WTC11 (cell line): ENCODE data around the gene ZNF568. TPM values are rescaled to one million over a fixed set of nuclear protein-coding genes. Genes with fewer than 3 reads are reported as not detected.

ENCODE experiments used
- ATAC-seq: fragments of 200-7000 bp; cut with Tn5 transposase; 2 replicates; pipeline ENCODE4 v1.10.0; 2021; ENCODE audit warnings: mild to moderate bottlenecking, moderate library complexity
- CTCF ChIA-PET: fragments of 300-600 bp; sonication (Branson Sonifier 250); formaldehyde crosslinking; loops from one replicate; lab custom pipeline; 2021; ENCODE audit warnings: antibody characterized with exemption; lab: Charles Lee
- POLR2A ChIA-PET: fragments of 350-600 bp; sonication (Branson Sonifier 250); formaldehyde crosslinking; loops from one replicate; lab custom pipeline; 2021; ENCODE audit warnings: antibody characterized with exemption; lab: Charles Lee
- DNase-seq: peaks from one replicate; pipeline ENCODE4 v3.0.0; 2021; ENCODE audit warnings: low spot score
- H3K27ac Mint-ChIP-seq: 2 replicates; pipeline ENCODE4 v1.8.0; 2021; ENCODE audit warnings: mixed read lengths
- H3K27me3 Mint-ChIP-seq: 2 replicates; pipeline ENCODE4 v1.8.0; 2021; ENCODE audit warnings: low read depth, mild to moderate bottlenecking, moderate library complexity, mixed read lengths
- H3K36me3 Mint-ChIP-seq: 2 replicates; pipeline ENCODE4 v1.8.0; 2021; ENCODE audit warnings: mixed read lengths
- H3K4me1 Mint-ChIP-seq: 2 replicates; pipeline ENCODE4 v1.8.0; 2022; ENCODE audit warnings: mixed read lengths
- H3K4me3 Mint-ChIP-seq: 2 replicates; pipeline ENCODE4 v1.8.0; 2021; ENCODE audit warnings: mild to moderate bottlenecking, moderate library complexity, mixed read lengths
- H3K9me3 Mint-ChIP-seq: 2 replicates; pipeline ENCODE4 v1.8.0; 2021; ENCODE audit warnings: mixed read lengths
- ARID4B ChIP-seq: sonication (generic); formaldehyde crosslinking; IDR thresholded peaks from 2 replicates; pipeline ENCODE4 v1.8.0; 2023; ENCODE audit warnings: missing genetic modification reagents, mild to moderate bottlenecking, borderline replicate concordance
- ATF1 ChIP-seq: sonication (generic); formaldehyde crosslinking; IDR thresholded peaks from 2 replicates; pipeline ENCODE4 v1.8.1; 2023; ENCODE audit warnings: mild to moderate bottlenecking, moderate library complexity, missing genetic modification reagents
- CREM ChIP-seq: sonication (generic); formaldehyde crosslinking; IDR thresholded peaks from 2 replicates; pipeline ENCODE4 v1.8.1; 2022; ENCODE audit warnings: mild to moderate bottlenecking, missing genetic modification reagents, moderate library complexity
- ELF4 ChIP-seq: sonication (generic); formaldehyde crosslinking; IDR thresholded peaks from 2 replicates; pipeline ENCODE4 v1.8.1; 2022; ENCODE audit warnings: low read depth, mild to moderate bottlenecking, moderate library complexity, missing genetic modification reagents
- ESRRA ChIP-seq: sonication (generic); formaldehyde crosslinking; IDR thresholded peaks from 2 replicates; pipeline ENCODE4 v1.8.1; 2022; ENCODE audit warnings: mild to moderate bottlenecking, missing genetic modification reagents, borderline replicate concordance
- IRF2 ChIP-seq: sonication (generic); formaldehyde crosslinking; IDR thresholded peaks from 2 replicates; pipeline ENCODE4 v1.8.0; 2022; ENCODE audit warnings: low read depth, missing genetic modification reagents, borderline replicate concordance
- MLX ChIP-seq: sonication (generic); formaldehyde crosslinking; IDR thresholded peaks from 2 replicates; pipeline ENCODE4 v1.8.1; 2023; ENCODE audit warnings: mild to moderate bottlenecking, missing genetic modification reagents, moderate library complexity
- NFATC4 ChIP-seq: fragments of 250-450 bp; sonication (Bioruptor Pico); IDR thresholded peaks from 2 replicates; pipeline ENCODE4 v1.9.0; 2021; ENCODE audit warnings: mild to moderate bottlenecking
- NFE2L1 ChIP-seq: sonication (generic); formaldehyde crosslinking; IDR thresholded peaks from 2 replicates; pipeline ENCODE4 v1.8.1; 2023; ENCODE audit warnings: missing genetic modification reagents
- NR2C2 ChIP-seq: sonication (generic); formaldehyde crosslinking; IDR thresholded peaks from 2 replicates; pipeline ENCODE4 v1.8.0; 2022; ENCODE audit warnings: mild to moderate bottlenecking, missing genetic modification reagents
- PRRX2 ChIP-seq: fragments of 250-450 bp; sonication (Bioruptor Pico); IDR thresholded peaks from 2 replicates; pipeline ENCODE4 v1.8.0; 2021; ENCODE audit warnings: mild to moderate bottlenecking
- SMAD4 ChIP-seq: sonication (generic); formaldehyde crosslinking; IDR thresholded peaks from 2 replicates; pipeline ENCODE4 v1.8.0; 2022; ENCODE audit warnings: mild to moderate bottlenecking, missing genetic modification reagents
- SOX15 ChIP-seq: fragments of 250-450 bp; sonication (Bioruptor Pico); IDR thresholded peaks from 2 replicates; pipeline ENCODE4 v1.9.0; 2021; ENCODE audit warnings: mild to moderate bottlenecking
- STAT6 ChIP-seq: sonication (generic); formaldehyde crosslinking; conservative IDR thresholded peaks from 2 replicates; pipeline ENCODE4 v1.8.1; 2023; ENCODE audit warnings: mild to moderate bottlenecking, low read depth, missing genetic modification reagents, moderate library complexity
- TCF7 ChIP-seq: sonication (generic); formaldehyde crosslinking; IDR thresholded peaks from 2 replicates; pipeline ENCODE4 v1.8.0; 2022; ENCODE audit warnings: mild to moderate bottlenecking, low read depth, missing genetic modification reagents, moderate library complexity
- ZMAT4 ChIP-seq: fragments of 250-450 bp; sonication (Bioruptor Pico); IDR thresholded peaks from 2 replicates; pipeline ENCODE4 v1.9.0; 2021; ENCODE audit warnings: mild to moderate bottlenecking
- ZNF219 ChIP-seq: sonication (generic); formaldehyde crosslinking; IDR thresholded peaks from 2 replicates; pipeline ENCODE4 v1.8.0; 2023; ENCODE audit warnings: missing genetic modification reagents, mild to moderate bottlenecking, borderline replicate concordance
- ZNF263 ChIP-seq: sonication (generic); formaldehyde crosslinking; IDR thresholded peaks from 2 replicates; pipeline ENCODE4 v1.8.1; 2022; ENCODE audit warnings: low read depth, mild to moderate bottlenecking, moderate library complexity, missing genetic modification reagents
- ZNF396 ChIP-seq: fragments of 250-450 bp; sonication (Bioruptor Pico); IDR thresholded peaks from 2 replicates; pipeline ENCODE4 v1.8.0; 2021; ENCODE audit warnings: mild to moderate bottlenecking, moderate library complexity, borderline replicate concordance
- ZNF423 ChIP-seq: fragments of 250-450 bp; sonication (Bioruptor Pico); IDR thresholded peaks from 2 replicates; pipeline ENCODE4 v2.1.2; 2022; ENCODE audit warnings: mild to moderate bottlenecking, moderate library complexity
- total RNA-seq: library from RNA; stranded (reverse); gene quantifications from 3 replicates; pipeline ENCODE4 v1.2.3, GENCODE V29; 2021

Gene ZNF568
- total RNA-seq, 1 experiment from 2014 or later, result 10.5 TPM

GRCh38 chr19:36973844-36974195, 57.7 kb downstream of the ZNF568 start:
- Mint-ChIP-seq H3K27ac (peak overlapping the region; percentile 94), H3K9me3 (peaks cover 12% of the 10 kb centered on the region; the same call in 1 of the 2 replicates), H3K27me3 (no peaks in the 10 kb centered on the region), H3K4me3 (peak overlapping the region; percentile 95), H3K4me1 (peaks cover 3% of the 10 kb centered on the region; the same call in 1 of the 2 replicates), H3K36me3 (peaks cover 32% of the 10 kb centered on the region)
- ChIA-PET POLR2A (interaction anchor here (0.7 to 1.2 kb wide), 4 partner anchors 12 to 459 kb away, joined by 3 to 4 read pairs (median 3); partner anchors contain the start of gene ZNF420), CTCF (interaction anchor here (1.2 to 1.7 kb wide), 2 partner anchors 104 to 124 kb away, joined by 6 to 7 read pairs; partner anchors contain the start of genes ZNF345 and ZNF420)
- no peak for ATAC-seq
- no peak for DNase-seq
- TF ChIP-seq ZNF219 (CRISPR knock-in tag), result no peak
- TF ChIP-seq PRRX2 (CRISPR knock-in tag), result no peak
- no peak for TF ChIP-seq ZNF396 (CRISPR knock-in tag)
- TF ChIP-seq ELF4 (CRISPR knock-in tag), result no peak
- no peak for TF ChIP-seq ZNF263 (CRISPR knock-in tag)
- TF ChIP-seq IRF2 (CRISPR knock-in tag), result no peak
- TF ChIP-seq ZNF423 (CRISPR knock-in tag), result no peak
- TF ChIP-seq ARID4B (CRISPR knock-in tag), result no peak
- TF ChIP-seq NFE2L1 (CRISPR knock-in tag), result no peak
- no peak for TF ChIP-seq MLX (CRISPR knock-in tag)
- no peak for TF ChIP-seq CREM (CRISPR knock-in tag)
- TF ChIP-seq NFATC4, result no peak
- TF ChIP-seq STAT6 (CRISPR knock-in tag), result no peak
- TF ChIP-seq TCF7 (CRISPR knock-in tag), result no peak
- TF ChIP-seq ZMAT4 (CRISPR knock-in tag), result no peak
- TF ChIP-seq NR2C2, result no peak
- TF ChIP-seq SOX15 (CRISPR knock-in tag), result no peak
- TF ChIP-seq ATF1 (CRISPR knock-in tag), result no peak
- TF ChIP-seq SMAD4, result no peak
- TF ChIP-seq ESRRA (CRISPR knock-in tag), result no peak
